CD4-positive, alpha-beta memory T cell (primary cell): ENCODE measurements around the gene EPHB2. TPM values are rescaled to one million over a fixed set of nuclear protein-coding genes. Genes with fewer than 3 reads are reported as not detected.

Source experiments
- CTCF ChIA-PET: fragments of 350-600 bp; sonication (Branson Sonifier 250); formaldehyde crosslinking; loops from one replicate; lab custom pipeline; 2021; ENCODE audit warnings: inconsistent platforms; ENCODE audit not compliant: partially characterized antibody; lab: Charles Lee
- POLR2A ChIA-PET: fragments of 350-600 bp; sonication (Branson Sonifier 250); formaldehyde crosslinking; loops from one replicate; lab custom pipeline; 2021; ENCODE audit not compliant: partially characterized antibody; lab: Charles Lee
- DNase-seq, 5 donors: peaks; one replicate each; pipeline versions ENCODE4 v3.0.0 to v3.0.0-alpha.2; 2020 to 2022; ENCODE audit warnings: mixed read lengths in 1 of 5
- H3K27ac ChIP-seq: one replicate; pipeline ENCODE4 v1.7.0; 2013; ENCODE audit warnings: low read depth, low read length
- H3K27me3 ChIP-seq: 2 replicates; pipeline ENCODE4 v1.7.0; 2013; ENCODE audit warnings: mild to moderate bottlenecking, low read length, moderate library complexity; ENCODE audit not compliant: insufficient read depth
- H3K36me3 ChIP-seq: 2 replicates; pipeline ENCODE4 v1.7.0; 2013; ENCODE audit warnings: mild to moderate bottlenecking, low read length, moderate library complexity; ENCODE audit not compliant: insufficient read depth
- H3K4me1 ChIP-seq: 2 replicates; pipeline ENCODE4 v1.7.0; 2013; ENCODE audit warnings: mild to moderate bottlenecking, low read length, moderate library complexity; ENCODE audit not compliant: insufficient read depth
- H3K4me3 ChIP-seq, 2 donors: one replicate each; pipeline ENCODE4 v1.7.0; 2013; ENCODE audit warnings: low read length in 2 of 2, mild to moderate bottlenecking in 1 of 2
- H3K9me3 ChIP-seq, 2 donors: one replicate each; pipeline ENCODE4 v1.7.0; 2013; ENCODE audit warnings: low read length in 2 of 2, control low read depth in 1 of 2; ENCODE audit not compliant: control insufficient read depth in 1 of 2
- H3K27ac Mint-ChIP-seq, 7 donors: one replicate each; pipeline ENCODE4 v1.8.0; 2020 to 2021; ENCODE audit warnings: mixed read lengths in 7 of 7, mild to moderate bottlenecking in 6 of 7, inconsistent platforms in 3 of 7, moderate library complexity in 3 of 7
- H3K27me3 Mint-ChIP-seq, 2 donors: one replicate each; pipeline ENCODE4 v1.8.0; 2020 to 2021; ENCODE audit warnings: mixed read lengths in 2 of 2
- H3K36me3 Mint-ChIP-seq, 2 donors: one replicate each; pipeline ENCODE4 v1.8.0; 2020 to 2021; ENCODE audit warnings: mixed read lengths in 2 of 2, inconsistent platforms in 1 of 2, mild to moderate bottlenecking in 1 of 2
- H3K4me1 Mint-ChIP-seq, 4 donors: one replicate each; pipeline ENCODE4 v1.8.0; 2020 to 2021; ENCODE audit warnings: mixed read lengths in 4 of 4, mild to moderate bottlenecking in 1 of 4
- H3K4me3 Mint-ChIP-seq, 8 donors: one replicate each; pipeline ENCODE4 v1.8.0; 2020 to 2021; ENCODE audit warnings: mixed read lengths in 8 of 8, mild to moderate bottlenecking in 7 of 8, moderate library complexity in 6 of 8, inconsistent platforms in 3 of 8
- H3K9me3 Mint-ChIP-seq, 8 donors: one replicate each; pipeline ENCODE4 v1.8.0; 2020 to 2021; ENCODE audit warnings: mixed read lengths in 8 of 8, mild to moderate bottlenecking in 5 of 8, inconsistent platforms in 3 of 8, moderate library complexity in 1 of 8
- intact Hi-C: fragments of 100-400 bp; cut with micrococcal nuclease; formaldehyde crosslinking; loops from one replicate; pipeline ENCODE4 v1.15.1; 2023
- polyA plus RNA-seq, 2 donors: library from polyadenylated mRNA; unstranded; fragments of 300-500 nt; fragmentation: Illumina TruSeq; gene quantifications; one replicate each; pipeline ENCODE4 v1.2.3, GENCODE V29; 2021
- total RNA-seq, 2 experiments: library from RNA; stranded (reverse); gene quantifications; one replicate each; pipeline ENCODE4 v1.2.3, GENCODE V29; 2021

The EPHB2 gene
- total and polyA plus RNA-seq, 4 experiments from 2014 or later, result 0.35 to 0.36 TPM; not detected in 2

DNA sequence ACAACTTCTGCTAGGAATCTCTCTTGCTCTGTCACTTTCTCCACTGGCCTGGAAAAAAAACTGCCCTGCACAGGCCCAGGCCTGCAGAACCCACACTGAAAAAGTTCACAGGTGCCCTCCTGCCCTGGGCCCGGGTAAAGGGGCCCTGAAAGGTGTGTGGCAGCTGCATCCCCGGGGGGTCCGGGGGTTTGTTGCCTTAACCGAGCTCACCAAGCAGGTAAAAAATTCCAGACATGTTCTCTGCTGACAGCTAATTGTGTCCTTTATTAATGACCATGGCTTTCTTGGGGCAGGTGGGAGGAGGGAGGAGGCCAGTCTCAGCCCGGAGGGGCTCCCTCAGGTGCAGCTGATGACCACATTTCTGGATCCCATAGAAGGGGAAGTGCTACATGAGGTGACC, 139.1 kb downstream of the EPHB2 start:
- Histone ChIP-seq H3K4me1 (no peaks in the 10 kb centered on the region), H3K9me3 (no peaks in the 10 kb centered on the region), H3K4me3 (no peak overlapping the region), H3K36me3 (no peaks in the 10 kb centered on the region), H3K27ac (no peak overlapping the region), H3K27me3 (no peaks in the 10 kb centered on the region)
- CTCF ChIA-PET, result no interaction called here
- Mint-ChIP-seq H3K27ac (no peak overlapping the region), H3K9me3 (no peaks in the 10 kb centered on the region), H3K27me3 (peaks cover 17 to 28% of the 10 kb centered on the region in 2 donors), H3K36me3 (no peaks in the 10 kb centered on the region), H3K4me3 (no peak overlapping the region), H3K4me1 (peaks cover 0 to 3% (median 0%) of the 10 kb centered on the region in 4 donors)
- DNase-seq, result no peak
- intact Hi-C loops, result no loop called here
- POLR2A ChIA-PET, result no interaction called here

DNA sequence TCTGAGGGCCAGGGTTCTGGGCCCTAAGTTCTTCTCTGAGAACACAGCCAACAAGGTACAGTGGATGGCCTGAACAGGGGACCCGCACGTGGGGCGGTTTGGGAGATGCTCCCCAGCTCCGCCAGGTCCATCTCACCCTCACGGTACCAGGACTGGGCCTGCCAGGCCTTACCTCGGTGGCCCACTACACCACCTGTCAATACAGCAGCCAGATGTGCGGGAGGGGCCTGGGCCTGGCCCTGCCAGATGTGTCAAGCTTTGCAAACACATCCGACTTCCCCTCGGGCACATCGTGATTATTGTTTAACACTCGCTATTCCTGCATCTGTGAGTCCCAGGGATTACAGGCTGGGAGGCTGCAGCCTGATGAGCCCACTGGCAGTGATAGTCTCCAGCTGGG, 139.6 kb downstream of the EPHB2 start:
- Histone ChIP-seq H3K27me3 (no peaks in the 10 kb centered on the region), H3K4me3 (no peak overlapping the region), H3K9me3 (no peaks in the 10 kb centered on the region), H3K4me1 (no peaks in the 10 kb centered on the region), H3K27ac (no peak overlapping the region), H3K36me3 (no peaks in the 10 kb centered on the region)
- POLR2A ChIA-PET, result no interaction called here
- Mint-ChIP-seq H3K4me3 (no peak overlapping the region), H3K36me3 (no peaks in the 10 kb centered on the region), H3K27ac (no peak overlapping the region), H3K9me3 (no peaks in the 10 kb centered on the region), H3K27me3 (peaks cover 17 to 28% of the 10 kb centered on the region in 2 donors), H3K4me1 (peaks cover 0 to 3% (median 0%) of the 10 kb centered on the region in 4 donors)
- intact Hi-C loops, result no loop called here
- CTCF ChIA-PET, result no interaction called here
- no peak for DNase-seq

DNA sequence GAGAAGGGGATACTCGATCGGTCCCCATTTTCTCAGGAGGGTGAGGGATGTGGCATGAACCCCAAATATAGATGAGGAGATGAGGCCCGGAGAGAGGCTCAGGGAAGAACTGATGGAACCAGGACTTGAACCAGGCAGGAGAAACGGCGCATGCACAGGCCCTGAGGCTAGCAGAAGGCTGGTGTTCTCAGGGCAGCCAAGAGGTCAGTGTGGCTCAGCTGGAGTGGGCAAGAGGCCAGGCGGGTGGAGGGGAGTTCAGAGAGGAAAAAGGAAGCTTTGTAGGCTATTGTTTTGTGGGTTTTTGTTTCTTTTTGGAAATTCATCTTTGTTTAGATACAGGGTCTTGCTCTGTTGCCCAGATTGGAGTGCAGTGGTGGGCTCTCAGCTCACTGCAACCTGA, 140.0 kb downstream of the EPHB2 start:
- Mint-ChIP-seq H3K9me3 (no peaks in the 10 kb centered on the region), H3K27me3 (peaks cover 14 to 24% of the 10 kb centered on the region in 2 donors), H3K4me1 (peaks cover 0 to 3% (median 0%) of the 10 kb centered on the region in 4 donors), H3K27ac (no peak overlapping the region), H3K4me3 (no peak overlapping the region), H3K36me3 (no peaks in the 10 kb centered on the region)
- no peaks in the 10 kb centered on the region for H3K9me3 ChIP-seq
- DNase-seq, result no peak
- H3K4me3 ChIP-seq, result no peak overlapping the region
- CTCF ChIA-PET, result no interaction called here
- H3K4me1 ChIP-seq, result no peaks in the 10 kb centered on the region
- intact Hi-C loops, result no loop called here
- no peaks in the 10 kb centered on the region for H3K36me3 ChIP-seq
- no peaks in the 10 kb centered on the region for H3K27me3 ChIP-seq
- no peak overlapping the region for H3K27ac ChIP-seq
- POLR2A ChIA-PET, result no interaction called here

DNA sequence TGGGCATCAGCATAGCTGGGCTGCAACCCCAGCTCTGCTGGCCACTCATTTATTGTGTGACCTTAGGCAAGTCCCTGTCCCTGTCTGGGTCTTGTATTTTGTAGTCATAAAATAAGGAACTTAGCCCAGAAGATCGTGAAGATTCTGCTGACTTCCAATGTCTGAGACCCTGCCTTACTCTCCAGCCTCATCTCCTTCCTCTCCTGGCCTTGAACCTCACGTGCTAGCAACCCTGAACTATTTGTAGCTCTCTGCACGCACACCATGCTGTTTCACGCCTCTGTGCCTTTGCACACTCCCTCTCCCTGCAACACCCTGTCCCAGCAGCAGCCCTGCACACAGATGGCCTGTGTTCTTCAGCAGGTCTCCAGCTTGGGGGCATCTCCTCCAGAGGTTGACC, 140.9 kb downstream of the EPHB2 start:
- H3K9me3 ChIP-seq, result no peaks in the 10 kb centered on the region
- DNase-seq, result no peak
- no peaks in the 10 kb centered on the region for H3K4me1 ChIP-seq
- no peaks in the 10 kb centered on the region for H3K36me3 ChIP-seq
- H3K4me3 ChIP-seq, result no peak overlapping the region
- Mint-ChIP-seq H3K27me3 (peaks cover 11 to 21% of the 10 kb centered on the region in 2 donors), H3K27ac (no peak overlapping the region), H3K36me3 (no peaks in the 10 kb centered on the region), H3K9me3 (no peaks in the 10 kb centered on the region), H3K4me1 (peaks cover 0 to 3% (median 0%) of the 10 kb centered on the region in 4 donors), H3K4me3 (no peak overlapping the region)
- ChIA-PET POLR2A (no interaction called here), CTCF (no interaction called here)
- intact Hi-C loops, result no loop called here
- no peak overlapping the region for H3K27ac ChIP-seq
- H3K27me3 ChIP-seq, result no peaks in the 10 kb centered on the region

DNA sequence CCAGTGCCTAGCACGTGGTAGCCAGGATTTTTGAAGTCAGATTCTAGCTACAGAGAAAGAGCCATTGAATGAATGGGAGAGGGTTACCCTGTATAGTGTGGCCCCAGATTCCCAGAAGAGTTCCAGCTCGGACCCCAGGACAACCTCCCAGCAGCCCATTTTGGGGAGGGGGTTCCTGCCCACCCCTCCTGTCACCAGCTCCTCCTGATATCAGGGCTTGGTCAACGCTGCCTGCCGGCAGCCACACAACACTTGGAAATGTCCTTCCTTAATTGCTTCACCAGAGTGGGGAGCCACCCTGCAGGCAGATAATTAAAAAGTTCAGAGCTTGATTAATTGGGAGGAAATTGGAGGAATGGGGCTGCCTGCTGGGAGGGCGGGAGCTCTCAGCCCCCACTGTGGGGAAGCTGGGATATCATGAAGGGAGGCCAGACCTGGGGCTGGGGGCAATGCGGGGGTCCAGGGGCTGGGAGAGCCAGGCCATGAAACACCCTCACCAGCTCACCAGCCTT, 141.6 kb downstream of the EPHB2 start:
- no peak overlapping the region for H3K4me3 ChIP-seq
- no peaks in the 10 kb centered on the region for H3K9me3 ChIP-seq
- Mint-ChIP-seq H3K9me3 (no peaks in the 10 kb centered on the region), H3K36me3 (no peaks in the 10 kb centered on the region), H3K4me3 (no peak overlapping the region), H3K4me1 (peaks cover 0 to 3% (median 0%) of the 10 kb centered on the region in 4 donors), H3K27ac (no peak overlapping the region), H3K27me3 (peaks cover 9 to 16% of the 10 kb centered on the region in 2 donors)
- no peaks in the 10 kb centered on the region for H3K4me1 ChIP-seq
- CTCF ChIA-PET, result no interaction called here
- intact Hi-C loops, result no loop called here
- no peak for DNase-seq
- H3K27me3 ChIP-seq, result no peaks in the 10 kb centered on the region
- POLR2A ChIA-PET, result no interaction called here
- H3K27ac ChIP-seq, result no peak overlapping the region
- H3K36me3 ChIP-seq, result no peaks in the 10 kb centered on the region

DNA sequence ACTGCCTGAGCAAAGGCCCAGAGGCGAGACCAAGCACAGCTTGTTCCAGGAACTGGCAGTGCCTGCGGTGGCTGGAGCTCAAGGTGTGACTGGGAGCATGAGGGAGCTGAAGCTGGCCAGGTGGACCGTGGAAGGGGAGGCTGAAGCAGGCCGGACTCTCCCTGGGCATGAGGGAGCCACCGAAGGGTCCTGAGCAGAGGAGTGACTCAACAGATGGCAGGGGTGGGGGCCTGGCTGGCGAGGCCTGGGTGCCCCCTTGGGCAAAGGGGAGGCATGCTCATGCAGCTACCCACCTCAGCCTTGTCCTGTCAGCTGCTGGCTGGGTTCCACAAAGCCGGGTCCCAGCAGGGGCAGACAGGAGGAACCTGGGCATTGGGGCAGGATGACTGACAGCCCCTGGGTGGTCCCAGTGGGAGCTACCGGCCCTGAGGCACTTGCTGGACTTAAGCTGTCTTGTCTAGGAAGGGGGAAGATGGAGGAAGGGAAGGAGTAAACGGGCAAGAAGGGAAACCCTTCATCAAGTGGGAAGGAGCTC, 143.1 kb downstream of the EPHB2 start:
- intact Hi-C loops, result no loop called here

DNA sequence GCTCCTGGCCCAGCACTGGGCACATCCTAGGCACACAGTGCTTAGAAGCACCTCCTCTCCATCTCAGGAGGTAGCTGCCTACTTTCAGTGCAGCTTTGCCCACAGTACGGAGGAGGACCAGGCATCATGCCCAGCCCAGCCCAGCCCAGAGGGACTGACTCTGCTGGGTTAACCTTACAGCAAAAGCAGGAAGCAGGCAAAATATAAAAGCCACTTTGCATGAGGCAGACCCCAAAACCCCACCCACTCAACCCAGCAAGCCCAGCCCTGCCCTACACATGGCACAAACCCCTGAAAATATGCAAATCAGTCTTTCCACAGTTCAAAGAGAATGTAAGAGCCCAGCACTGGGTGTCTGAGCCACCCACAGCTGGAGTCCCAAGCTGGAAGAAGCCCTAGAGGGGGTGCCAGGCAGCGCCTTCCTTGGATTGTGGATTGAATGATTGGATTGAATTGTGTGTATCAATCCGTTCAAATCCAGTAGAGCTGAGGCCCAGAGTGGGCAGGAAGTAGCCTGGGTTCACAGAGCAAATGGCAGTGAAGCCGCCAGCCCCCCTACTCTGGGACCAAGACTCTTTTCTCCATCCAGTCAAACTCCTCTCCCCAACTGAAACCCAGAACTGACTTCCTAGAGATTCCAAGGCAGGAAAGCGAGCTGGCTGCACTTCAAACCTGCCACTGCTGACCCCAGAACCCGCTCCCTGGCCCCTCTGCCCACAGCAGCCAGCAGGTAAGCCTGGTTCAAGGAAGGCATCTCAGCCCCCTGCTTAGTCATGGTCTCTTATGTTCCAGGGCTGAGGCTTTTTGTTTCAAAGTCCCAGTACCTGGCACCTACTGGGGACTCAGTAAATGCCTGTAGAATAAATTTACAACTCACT, 144.3 kb downstream of the EPHB2 start:
- no peak overlapping the region for H3K4me3 Mint-ChIP-seq

More for the DNA sequence above, 143.1 kb downstream of the EPHB2 start:
- H3K9me3 Mint-ChIP-seq, result no peaks in the 10 kb centered on the region
- H3K4me1 Mint-ChIP-seq, result peaks cover 0 to 3% (median 0%) of the 10 kb centered on the region in 4 donors
- Histone ChIP-seq H3K27me3 (no peaks in the 10 kb centered on the region), H3K9me3 (no peaks in the 10 kb centered on the region), H3K27ac (no peak overlapping the region), H3K36me3 (no peaks in the 10 kb centered on the region), H3K4me3 (no peak overlapping the region), H3K4me1 (no peaks in the 10 kb centered on the region)
- peaks cover 6 to 15% of the 10 kb centered on the region in 2 donors for H3K27me3 Mint-ChIP-seq
- ChIA-PET CTCF (no interaction called here), POLR2A (no interaction called here)
- no peaks in the 10 kb centered on the region for H3K36me3 Mint-ChIP-seq
- no peak for DNase-seq
- H3K4me3 Mint-ChIP-seq, result no peak overlapping the region
- H3K27ac Mint-ChIP-seq, result no peak overlapping the region

More for the DNA sequence above, 144.3 kb downstream of the EPHB2 start:
- intact Hi-C loops, result no loop called here
- peaks cover 6 to 12% of the 10 kb centered on the region in 2 donors for H3K27me3 Mint-ChIP-seq
- no peaks in the 10 kb centered on the region for H3K4me1 ChIP-seq
- POLR2A ChIA-PET, result no interaction called here
- H3K27ac ChIP-seq, result no peak overlapping the region
- H3K9me3 Mint-ChIP-seq, result no peaks in the 10 kb centered on the region
- no peaks in the 10 kb centered on the region for H3K9me3 ChIP-seq
- no peak for DNase-seq
- CTCF ChIA-PET, result no interaction called here
- no peaks in the 10 kb centered on the region for H3K27me3 ChIP-seq
- H3K36me3 ChIP-seq, result no peaks in the 10 kb centered on the region
- no peak overlapping the region for H3K4me3 ChIP-seq
- H3K4me1 Mint-ChIP-seq, result peaks cover 0 to 3% (median 0%) of the 10 kb centered on the region in 4 donors
- no peaks in the 10 kb centered on the region for H3K36me3 Mint-ChIP-seq
- H3K27ac Mint-ChIP-seq, result no peak overlapping the region
